Fibroblast of the aortic adventitia (primary cell): Measurements from ENCODE around the gene YPEL1. TPM values are rescaled to one million over a fixed set of nuclear protein-coding genes. Genes with fewer than 3 reads are reported as not detected.

ENCODE experiments used
- DNase-seq: peaks from one replicate; pipeline ENCODE4 v3.0.0-alpha.2; 2010; ENCODE audit warnings: low read depth
- H3K4me3 ChIP-seq: 2 replicates; pipeline ENCODE4 v1.5.1; 2011; ENCODE audit warnings: low read depth, mild to moderate bottlenecking, control low read depth, low read length, moderate library complexity
- CTCF ChIP-seq: IDR thresholded peaks from 2 replicates; pipeline ENCODE4 v1.5.1; 2011; ENCODE audit warnings: mild to moderate bottlenecking, low read length, control low read depth, inconsistent platforms; ENCODE audit not compliant: insufficient read depth
- total RNA-seq: library from RNA; depleted of rRNA; stranded (reverse); fragments of >200 nt; gene quantifications from 2 replicates; pipeline ENCODE4 v1.2.3, GENCODE V29; 2012; ENCODE audit warnings: low replicate concordance

Gene YPEL1
- total RNA-seq, 1 donor = 1.3 TPM

GRCh38 chr22:21702700-21703683 lies 32.6 kb downstream of the YPEL1 start:
- TF ChIP-seq CTCF = no peak
- no peak overlapping the region for H3K4me3 ChIP-seq
- no peak for DNase-seq

GRCh38 chr22:21702094-21702493 lies 33.5 kb downstream of the YPEL1 start:
- TF ChIP-seq CTCF = no peak
- no peak overlapping the region for H3K4me3 ChIP-seq
- no peak for DNase-seq

- DNase-seq = no peak
- H3K4me3 ChIP-seq = no peak overlapping the region
- no peak for TF ChIP-seq CTCF
Measured at GRCh38 chr22:21701384-21701971, 34.1 kb downstream of the YPEL1 start.

- DNase-seq = no peak
- TF ChIP-seq CTCF = no peak
- no peak overlapping the region for H3K4me3 ChIP-seq
Measured at GRCh38 chr22:21700822-21701221, 34.8 kb downstream of the YPEL1 start.

- no peak for TF ChIP-seq CTCF
- no peak for DNase-seq
- H3K4me3 ChIP-seq = no peak overlapping the region
Measured at GRCh38 chr22:21699643-21700042, 36.0 kb downstream of the YPEL1 start.

GRCh38 chr22:21698430-21699329 lies 36.9 kb downstream of the YPEL1 start:
- TF ChIP-seq CTCF = no peak
- no peak overlapping the region for H3K4me3 ChIP-seq
- no peak for DNase-seq
